EL (cell line): ENCODE data around the gene TMEM187.

ENCODE experiments used
- DNase-seq: peaks from one replicate; pipeline ENCODE4 v3.0.0-alpha.2; 2016

TMEM187 gene, protein sequence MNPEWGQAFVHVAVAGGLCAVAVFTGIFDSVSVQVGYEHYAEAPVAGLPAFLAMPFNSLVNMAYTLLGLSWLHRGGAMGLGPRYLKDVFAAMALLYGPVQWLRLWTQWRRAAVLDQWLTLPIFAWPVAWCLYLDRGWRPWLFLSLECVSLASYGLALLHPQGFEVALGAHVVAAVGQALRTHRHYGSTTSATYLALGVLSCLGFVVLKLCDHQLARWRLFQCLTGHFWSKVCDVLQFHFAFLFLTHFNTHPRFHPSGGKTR

GRCh38 chrX:153972368-153973126, at the start of gene TMEM187:
Gene TMEM187, plus strand, starts transcription at chrX:153972754. Its CDS starts 9,309 bp downstream, at chrX:153982063.
- DNase-seq: peak; percentile 88

DNA sequence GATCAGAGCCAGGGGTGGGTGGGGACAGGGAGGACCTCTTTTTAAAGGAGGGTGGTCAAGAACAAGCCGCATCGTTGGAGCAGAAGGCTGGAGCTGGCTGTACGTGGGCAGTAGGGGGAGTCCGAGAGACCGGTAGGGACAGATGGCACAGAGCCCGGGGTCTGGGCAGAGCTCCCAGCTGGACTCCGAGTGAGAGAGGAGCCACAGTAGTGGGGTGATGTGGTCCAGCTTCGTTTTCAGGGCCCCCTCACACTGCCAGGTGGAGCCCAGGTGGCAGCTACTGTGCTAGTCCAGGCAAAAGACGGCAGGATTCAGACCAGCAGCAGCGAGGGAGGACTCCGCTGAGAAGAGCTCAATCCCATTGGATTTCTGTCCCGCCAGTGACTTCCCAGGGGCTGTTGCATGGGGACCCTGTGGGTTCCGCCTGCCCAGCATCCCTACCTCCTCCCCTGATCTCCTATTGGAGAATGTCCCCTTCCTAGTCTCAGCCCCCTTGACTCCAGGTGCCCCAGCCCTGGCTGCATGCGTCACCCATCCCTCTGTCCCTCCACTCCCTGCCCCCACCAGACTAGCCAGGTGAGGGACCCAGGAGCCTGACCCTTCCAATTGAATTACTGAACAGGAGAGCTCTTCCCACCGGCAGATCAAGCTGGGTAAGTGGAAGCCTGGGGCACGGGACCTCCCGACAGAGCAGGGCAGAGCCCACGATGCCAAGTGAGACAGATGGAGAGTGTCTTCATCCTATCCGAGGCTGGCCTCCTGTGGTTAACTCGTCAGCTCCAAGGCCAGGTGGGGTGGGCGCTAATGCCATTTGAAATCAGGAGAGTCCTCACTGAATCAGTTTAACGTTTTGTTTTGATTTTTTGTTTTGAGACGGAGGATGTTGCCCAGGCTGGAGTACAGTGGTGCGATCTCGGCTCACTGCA, 49.4 kb upstream of the TMEM187 start:
- peak; percentile 60 for DNase-seq

- DNase-seq: peak; percentile 29
Observed at GRCh38 chrX:153924149-153924861, 48.2 kb upstream of the TMEM187 start.

GRCh38 chrX:153925387-153925738, 47.2 kb upstream of the TMEM187 start:
- DNase-seq: no peak

- DNase-seq: no peak
Observed at GRCh38 chrX:153925739-153926551, 46.6 kb upstream of the TMEM187 start, which contains the start of gene ARHGAP4. Gene ARHGAP4, minus strand, starts transcription at chrX:153926264. Its CDS starts 62 bp downstream, at chrX:153926202.

DNA sequence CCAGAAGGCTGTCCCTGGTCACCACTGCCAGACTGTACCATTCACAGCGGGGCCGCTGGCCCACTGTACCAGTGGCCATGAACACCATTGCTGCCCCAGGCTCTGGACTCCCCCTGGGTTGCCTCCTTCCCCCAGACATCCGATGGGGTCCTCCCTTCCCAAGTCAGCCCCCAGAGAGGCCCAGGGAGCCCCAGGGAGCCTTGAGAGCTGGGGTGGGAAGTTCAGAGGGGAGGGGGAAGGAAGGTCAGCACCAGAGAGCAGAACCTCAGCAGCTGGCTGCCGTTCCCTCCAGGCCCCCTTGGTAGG, 46.0 kb upstream of the TMEM187 start:
- DNase-seq: no peak

DNA sequence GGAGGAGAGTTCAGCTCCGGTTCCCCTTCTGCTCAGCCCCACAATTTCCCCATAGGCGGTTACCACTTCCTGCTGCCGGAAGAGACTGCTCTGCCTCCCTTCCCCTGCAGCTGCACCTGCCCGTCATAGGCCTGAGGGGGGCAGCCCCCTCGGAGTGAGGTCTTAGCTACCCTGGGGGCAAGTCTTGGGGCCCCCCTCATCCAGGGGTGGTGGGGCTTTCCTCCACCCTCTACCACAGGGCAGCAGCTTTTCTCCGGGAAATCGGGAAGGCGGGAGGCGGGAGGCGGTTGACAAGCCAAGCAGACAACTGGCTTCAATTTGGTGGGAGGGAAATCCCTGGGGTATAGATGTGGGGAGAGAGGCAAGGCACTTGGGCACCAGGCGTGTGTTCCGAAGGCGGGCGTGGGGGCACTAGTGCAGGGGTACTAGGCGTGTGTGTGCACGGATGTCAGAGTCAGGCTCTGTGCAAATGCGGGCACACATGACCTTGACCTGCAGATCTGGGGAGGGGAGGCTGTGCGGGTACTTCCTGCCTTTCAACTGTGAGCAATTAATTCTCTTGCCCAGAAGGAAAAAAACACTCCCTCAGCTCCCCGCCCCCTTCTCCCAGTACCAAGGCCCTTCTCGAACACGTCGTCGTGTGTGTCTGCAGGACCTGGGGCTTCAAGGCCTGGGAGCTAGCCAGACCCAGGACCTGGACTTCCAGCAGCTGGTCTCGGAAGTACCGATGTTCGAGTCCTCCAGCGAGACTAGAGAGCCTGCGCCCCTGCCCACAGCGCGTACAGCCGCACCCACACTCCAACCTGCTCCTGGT, 45.5 kb upstream of the TMEM187 start:
- peak; percentile 33 for DNase-seq

- DNase-seq: no peak
Observed at GRCh38 chrX:153927672-153927921, 45.0 kb upstream of the TMEM187 start.

DNA sequence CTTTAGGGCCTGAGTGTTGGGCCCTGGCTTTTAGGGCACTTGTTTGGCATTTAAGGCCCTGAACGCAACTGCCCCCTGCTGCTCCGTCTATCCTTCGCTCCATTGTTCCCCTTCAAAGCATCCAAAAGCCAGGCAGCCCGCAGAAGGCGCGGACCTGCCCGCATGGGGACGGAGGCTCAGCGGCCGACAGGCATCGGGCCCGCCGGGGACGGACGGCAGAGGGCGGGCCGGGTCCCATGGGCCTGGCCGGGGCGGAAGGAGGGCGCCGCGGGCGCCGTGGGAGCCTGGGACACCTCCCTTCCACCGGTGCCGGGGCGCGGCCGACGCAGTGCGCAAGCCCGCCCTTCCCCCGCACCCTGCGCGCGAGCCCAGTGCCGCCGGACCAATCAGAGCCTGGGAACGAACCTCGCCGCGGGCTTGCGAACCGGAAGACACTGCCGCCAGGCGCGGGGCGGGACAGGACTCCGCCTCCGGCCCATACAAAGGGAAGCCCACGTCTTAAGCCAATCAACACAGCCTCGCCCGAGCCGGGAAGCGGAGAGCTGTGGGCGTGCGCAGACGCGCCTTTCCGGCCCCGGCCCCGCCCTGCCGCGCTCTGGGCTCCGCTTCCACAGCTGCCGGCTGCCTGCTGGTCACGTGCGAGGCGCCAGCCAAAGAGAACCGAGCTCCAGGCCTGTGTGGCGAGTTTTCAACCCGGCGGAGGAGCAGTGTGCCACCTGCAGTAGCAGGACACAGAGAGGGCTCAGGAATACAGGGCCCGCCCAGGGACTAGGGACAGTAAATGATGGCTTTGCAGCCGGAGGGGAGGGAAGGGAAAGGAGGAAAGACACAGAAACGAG, 44.4 kb upstream of the TMEM187 start:
- peak; percentile 96 for DNase-seq

- DNase-seq: no peak
Observed at GRCh38 chrX:153928846-153929245, 43.7 kb upstream of the TMEM187 start.

GRCh38 chrX:153929576-153929975, 43.0 kb upstream of the TMEM187 start:
- DNase-seq: no peak

DNA sequence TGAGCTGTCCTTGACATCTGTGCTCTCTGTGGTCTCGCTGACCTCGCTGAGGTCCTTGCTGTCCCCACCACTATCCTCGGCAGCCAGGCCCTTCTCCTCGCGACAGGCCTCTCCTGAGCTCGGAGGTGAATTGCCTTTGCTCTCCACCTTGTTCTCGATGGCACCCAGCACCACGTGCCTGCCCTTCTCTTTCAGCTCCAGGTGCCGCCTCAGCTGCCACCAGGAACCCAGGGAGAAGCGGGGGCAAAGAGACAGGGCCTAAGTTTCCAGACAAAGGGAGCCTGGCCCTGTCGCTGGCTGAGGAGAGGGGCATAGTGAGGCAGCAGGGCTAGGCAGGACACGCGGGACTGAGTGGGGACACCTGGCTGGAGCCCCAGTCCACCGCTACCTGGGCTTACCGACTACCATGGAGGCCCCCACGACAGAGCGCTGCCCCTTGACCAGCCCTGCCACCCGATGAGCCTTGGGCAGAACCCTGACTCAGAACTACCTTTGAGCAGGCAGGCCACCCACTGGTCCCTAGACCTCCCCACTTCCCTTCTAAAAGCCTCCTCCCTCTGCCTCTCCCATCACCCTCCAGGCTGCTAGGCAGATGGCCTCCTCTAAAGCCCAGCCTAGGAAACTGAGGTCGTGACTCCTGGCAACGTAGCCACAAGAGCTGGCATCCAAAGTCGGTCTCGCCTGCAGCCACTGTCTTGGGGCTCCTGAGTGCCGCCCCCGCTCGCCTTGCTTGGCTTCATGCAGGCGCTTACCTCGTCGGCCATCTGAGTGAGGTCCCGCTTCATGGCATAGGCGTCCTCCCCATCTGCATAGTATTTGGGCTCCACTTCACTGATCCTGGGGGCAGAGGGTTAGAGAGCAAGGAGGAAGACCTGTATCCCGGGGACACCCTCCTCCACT, 42.3 kb upstream of the TMEM187 start:
- DNase-seq: no peak

DNA sequence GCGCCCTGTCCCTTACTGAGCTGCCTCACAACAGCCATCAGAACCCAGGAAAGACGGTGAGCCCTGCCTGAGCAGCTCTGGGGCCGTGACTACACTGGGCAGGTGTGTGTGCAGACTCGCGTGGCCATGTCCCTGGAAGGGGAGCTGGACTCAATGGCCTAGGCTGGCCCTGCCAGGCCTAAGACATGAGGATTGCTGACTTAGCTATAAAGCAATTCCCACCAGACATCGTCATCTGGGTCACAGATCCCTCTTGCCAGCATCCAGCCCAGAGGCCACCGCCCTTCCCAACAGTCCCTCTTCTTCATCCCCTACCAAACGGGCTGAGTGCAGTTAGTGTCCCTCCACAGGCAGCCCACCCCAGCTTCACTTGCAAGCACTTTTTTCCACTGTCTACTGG, 41.4 kb upstream of the TMEM187 start:
- DNase-seq: no peak

DNA sequence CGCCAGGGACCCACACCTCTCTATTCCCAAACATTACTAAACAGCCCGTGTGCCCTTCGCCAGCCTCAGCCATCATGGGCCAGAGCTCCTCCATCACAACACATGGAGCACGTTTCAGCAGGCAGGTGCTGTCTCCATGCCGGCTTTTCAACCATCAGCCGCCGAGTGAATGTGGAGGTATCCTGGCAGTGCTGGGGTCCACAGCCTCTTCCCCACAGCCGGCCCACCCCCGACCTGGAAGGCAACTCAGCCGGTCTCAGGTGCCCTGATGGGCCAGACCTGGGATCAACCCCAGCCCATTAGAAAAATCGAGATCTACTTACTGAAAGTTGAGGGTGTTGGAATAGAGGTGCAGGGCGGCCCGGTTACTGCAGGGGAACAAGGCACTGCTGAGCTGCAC, 40.8 kb upstream of the TMEM187 start:
- DNase-seq: no peak

DNA sequence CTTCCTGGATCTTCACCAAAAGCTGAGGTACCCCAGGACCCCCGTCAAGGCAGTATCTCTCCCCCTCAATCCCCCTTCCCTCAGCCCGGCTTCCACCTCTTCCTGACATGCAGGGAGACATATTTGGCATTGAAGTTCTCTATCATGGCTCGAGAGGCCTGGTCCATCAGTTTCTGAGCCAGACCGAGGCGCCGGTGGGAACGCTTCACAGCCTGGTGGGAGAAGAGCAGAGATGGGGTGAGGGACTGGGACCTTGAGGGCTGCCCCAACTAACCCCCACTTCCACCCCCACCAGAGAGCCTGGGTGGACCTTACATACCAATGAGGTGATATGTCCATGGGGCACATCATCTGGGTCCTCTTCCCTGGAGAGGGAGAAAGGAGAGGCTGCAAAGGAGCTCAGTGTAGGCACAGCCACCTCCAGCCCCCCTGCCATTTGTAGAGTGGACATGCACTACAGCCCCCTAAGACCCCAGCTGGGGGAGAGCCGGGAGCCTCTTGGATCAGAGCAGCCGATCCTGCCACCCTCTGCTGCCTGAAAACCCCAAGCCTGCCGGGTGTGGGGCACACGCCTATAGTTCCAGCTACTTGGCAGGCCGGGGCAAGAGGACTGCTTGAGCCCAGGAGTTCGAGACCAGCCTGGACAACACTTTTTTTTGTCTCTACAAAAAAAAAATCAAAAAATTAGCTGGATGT, 40.2 kb upstream of the TMEM187 start:
- no peak for DNase-seq

DNA sequence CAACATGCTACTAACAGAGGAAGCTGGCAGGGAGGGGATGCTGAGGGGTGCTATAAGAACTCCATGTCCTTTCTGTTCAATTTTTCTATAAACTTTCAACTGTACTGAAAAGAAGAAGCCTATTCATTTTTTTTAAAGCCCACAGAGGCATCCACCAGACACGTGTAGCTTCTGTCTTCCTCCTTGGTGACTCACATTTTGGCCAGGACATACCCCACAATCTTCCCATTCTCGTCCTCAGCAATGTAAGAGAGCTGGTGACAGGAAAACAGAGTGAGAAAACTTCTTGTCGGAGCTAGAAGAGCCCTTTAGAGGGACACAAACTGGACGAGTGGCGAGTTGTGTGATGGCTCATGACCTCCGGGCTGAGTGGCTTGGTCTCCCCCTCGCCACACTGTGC, 38.8 kb upstream of the TMEM187 start:
- peak; percentile 54 for DNase-seq

DNA sequence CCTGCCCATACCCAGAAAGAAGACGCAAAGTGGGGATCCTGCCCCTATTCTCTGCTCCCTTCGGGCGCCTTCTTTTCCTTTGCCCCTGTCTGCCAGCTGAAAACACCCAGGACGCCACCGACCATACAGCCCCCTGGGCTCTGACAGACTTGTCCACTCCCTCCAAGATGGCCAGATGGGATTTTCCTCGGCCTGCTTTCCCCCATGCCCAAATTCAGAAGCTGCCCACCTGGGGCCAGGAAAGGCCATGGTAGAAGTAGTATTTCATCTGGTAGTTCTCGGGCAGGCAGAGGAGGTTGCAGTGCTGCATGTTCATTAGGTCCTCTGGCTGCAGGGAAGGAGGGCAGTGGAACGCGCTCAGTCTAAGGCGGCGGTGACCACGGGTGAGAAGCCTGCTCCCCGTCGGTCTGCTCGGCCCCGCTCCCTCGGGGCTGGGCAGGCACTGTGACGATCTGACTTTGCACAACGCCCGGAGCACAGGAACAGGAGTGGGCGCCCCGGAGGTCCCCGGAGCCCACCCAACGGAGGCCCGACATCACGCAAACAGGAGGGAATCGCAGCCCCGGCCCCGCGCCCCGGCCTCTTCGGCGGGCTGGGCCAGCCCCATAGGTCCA, 38.3 kb upstream of the TMEM187 start:
- no peak for DNase-seq

GRCh38 chrX:153934762-153935325, 37.7 kb upstream of the TMEM187 start, which contains the start of gene NAA10:
Gene NAA10, minus strand, starts transcription at chrX:153935037. Its CDS starts 133 bp downstream, at chrX:153934904.
- DNase-seq: peak; percentile 73
